Mesenchymal stem cell (in vitro differentiated cells and primary cell): Measurements from ENCODE around the gene TCF7L1.

Experiments
- DNase-seq: peaks from one replicate; pipeline ENCODE4 v3.0.0-alpha.2; 2013
- H2AFZ ChIP-seq: one replicate; pipeline ENCODE4 v1.6.1; 2013; ENCODE audit warnings: low read depth, mild to moderate bottlenecking, control low read depth, inconsistent platforms, low read length, moderate library complexity
- H2AK5ac ChIP-seq: 2 replicates; pipeline ENCODE4 v1.6.1; 2013; ENCODE audit warnings: low read length, moderate library complexity, mild to moderate bottlenecking, inconsistent platforms; ENCODE audit not compliant: severe bottlenecking
- H2BK120ac ChIP-seq: one replicate; pipeline ENCODE4 v1.6.1; 2013; ENCODE audit warnings: low read depth, mild to moderate bottlenecking, inconsistent platforms, low read length, moderate library complexity
- H2BK12ac ChIP-seq, 2 experiments: one replicate each; pipeline ENCODE4 v1.6.1; 2013; ENCODE audit warnings: inconsistent platforms in 2 of 2, low read length in 2 of 2, mild to moderate bottlenecking in 2 of 2, moderate library complexity in 2 of 2, control low read depth in 1 of 2
- H2BK15ac ChIP-seq: one replicate; pipeline ENCODE4 v1.6.1; 2013; ENCODE audit warnings: mild to moderate bottlenecking, low read depth, inconsistent platforms; ENCODE audit not compliant: poor library complexity, severe bottlenecking
- H2BK5ac ChIP-seq: 2 replicates; pipeline ENCODE4 v1.6.1; 2013; ENCODE audit warnings: low read depth, mild to moderate bottlenecking, low read length, control low read depth, inconsistent platforms; ENCODE audit not compliant: poor library complexity, severe bottlenecking
- H3K14ac ChIP-seq, 2 experiments: one replicate each; pipeline ENCODE4 v1.6.1; 2013; ENCODE audit warnings: inconsistent platforms in 2 of 2, low read length in 2 of 2, control low read depth in 1 of 2, mild to moderate bottlenecking in 1 of 2, moderate library complexity in 1 of 2
- H3K18ac ChIP-seq, 2 experiments: one replicate each; pipeline ENCODE4 v1.6.1; 2013; ENCODE audit warnings: inconsistent platforms in 2 of 2, low read length in 2 of 2, control low read depth in 1 of 2, low read depth in 1 of 2, mild to moderate bottlenecking in 1 of 2
- H3K23ac ChIP-seq, 2 experiments: one replicate each; pipeline ENCODE4 v1.6.1; 2013; ENCODE audit warnings: inconsistent platforms in 2 of 2, low read length in 2 of 2, mild to moderate bottlenecking in 2 of 2, moderate library complexity in 2 of 2, control low read depth in 1 of 2
- H3K27ac ChIP-seq: 2 replicates; pipeline ENCODE4 v1.5.1; 2013; ENCODE audit warnings: mild to moderate bottlenecking, moderate library complexity, low read length, control low read depth, inconsistent platforms; ENCODE audit not compliant: poor library complexity, severe bottlenecking
- H3K27me3 ChIP-seq, 2 experiments: 2 replicates each; pipeline versions ENCODE4 v1.6.1 to v1.7.0; 2013; ENCODE audit warnings: low read length in 2 of 2, mild to moderate bottlenecking in 2 of 2, moderate library complexity in 2 of 2, control low read depth in 1 of 2, inconsistent platforms in 1 of 2; ENCODE audit not compliant: control insufficient read depth in 1 of 2, insufficient read depth in 1 of 2
- H3K36me3 ChIP-seq, 2 experiments: 2 replicates each; pipeline versions ENCODE4 v1.6.1 to v1.7.0; 2013; ENCODE audit warnings: low read length in 2 of 2, control low read depth in 1 of 2, inconsistent platforms in 1 of 2, low read depth in 1 of 2, mild to moderate bottlenecking in 1 of 2; ENCODE audit not compliant: insufficient read depth in 2 of 2, control insufficient read depth in 1 of 2
- H3K4ac ChIP-seq, 2 experiments: one replicate each; pipeline ENCODE4 v1.6.1; 2013; ENCODE audit warnings: inconsistent platforms in 2 of 2, low read length in 2 of 2, mild to moderate bottlenecking in 2 of 2, moderate library complexity in 2 of 2, control low read depth in 1 of 2, low read depth in 1 of 2
- H3K4me1 ChIP-seq: 2 replicates; pipeline ENCODE4 v1.6.1; 2013; ENCODE audit warnings: low read depth, low read length, control low read depth; ENCODE audit not compliant: control insufficient read depth, insufficient read depth
- H3K4me2 ChIP-seq: 2 replicates; pipeline ENCODE4 v1.6.1; 2013; ENCODE audit warnings: low read length, mild to moderate bottlenecking, inconsistent platforms; ENCODE audit not compliant: poor library complexity, severe bottlenecking
- H3K4me3 ChIP-seq, 2 experiments: 2 replicates each; pipeline versions ENCODE4 v1.5.1 to v1.7.0; 2013; ENCODE audit warnings: low read length in 2 of 2, mild to moderate bottlenecking in 2 of 2, control low read depth in 1 of 2, low read depth in 1 of 2; ENCODE audit not compliant: insufficient read depth in 1 of 2
- H3K79me1 ChIP-seq: replicated peaks from 2 replicates; pipeline ENCODE4 v1.6.1; 2013; ENCODE audit warnings: mild to moderate bottlenecking, control low read depth, low read length, inconsistent platforms; ENCODE audit not compliant: poor library complexity, severe bottlenecking
- H3K9ac ChIP-seq: 2 replicates; pipeline ENCODE4 v1.7.0; 2013; ENCODE audit warnings: mild to moderate bottlenecking, low read length, moderate library complexity
- H3K9me3 ChIP-seq: 2 replicates; pipeline ENCODE4 v1.7.0; 2013; ENCODE audit warnings: mild to moderate bottlenecking, low read length; ENCODE audit not compliant: control insufficient read depth
- H4K8ac ChIP-seq: one replicate; pipeline ENCODE4 v1.6.1; 2013; ENCODE audit warnings: inconsistent platforms, mild to moderate bottlenecking, low read length, moderate library complexity
- H4K91ac ChIP-seq: one replicate; pipeline ENCODE4 v1.6.1; 2013; ENCODE audit warnings: mild to moderate bottlenecking, low read length, inconsistent platforms
- WGBS: methylation state at CpG from one replicate; pipeline ENCODE4 v1.1.7; 2013; ENCODE audit warnings: mixed read lengths; 5-methylcytosine and 5-hydroxymethylcytosine counted together

Gene TCF7L1

GRCh38 chr2:85183076-85183475 lies 49.9 kb downstream of the TCF7L1 start:
- no peak overlapping the region for H4K8ac ChIP-seq
- no peak overlapping the region for H3K4me2 ChIP-seq
- H3K36me3 ChIP-seq = no peaks in the 10 kb centered on the region
- H3K27me3 ChIP-seq = no peaks in the 10 kb centered on the region
- H3K14ac ChIP-seq = no peak overlapping the region
- H2BK5ac ChIP-seq = no peak overlapping the region
- no peak overlapping the region for H3K18ac ChIP-seq
- H3K4me1 ChIP-seq = peaks cover 32% of the 10 kb centered on the region
- H3K4me3 ChIP-seq = no peak overlapping the region
- H2BK15ac ChIP-seq = no peak overlapping the region
- H3K27ac ChIP-seq = no peak overlapping the region
- peaks cover 10% of the 10 kb centered on the region for H3K79me1 ChIP-seq
- no peaks in the 10 kb centered on the region for H3K9me3 ChIP-seq
- H2BK120ac ChIP-seq = no peak overlapping the region
- no peak overlapping the region for H3K23ac ChIP-seq
- H2AK5ac ChIP-seq = no peak overlapping the region
- no peak overlapping the region for H3K9ac ChIP-seq
- no peak overlapping the region for H2AFZ ChIP-seq
- H2BK12ac ChIP-seq = no peak overlapping the region
- H4K91ac ChIP-seq = no peak overlapping the region
- no peak overlapping the region for H3K4ac ChIP-seq
- DNase-seq = no peak
- WGBS = 90% methylated on average over 3 of the region's 3 CpGs

- Histone ChIP-seq H3K27me3 (no peaks in the 10 kb centered on the region), H3K36me3 (no peaks in the 10 kb centered on the region), H2AK5ac (no peak overlapping the region), H3K27ac (no peak overlapping the region), H2BK15ac (no peak overlapping the region), H3K18ac (no peak overlapping the region), H3K4ac (no peak overlapping the region), H2AFZ (no peak overlapping the region), H3K79me1 (peaks cover 10% of the 10 kb centered on the region), H3K14ac (no peak overlapping the region), H2BK120ac (no peak overlapping the region), H3K9ac (no peak overlapping the region), H3K4me2 (no peak overlapping the region), H4K8ac (no peak overlapping the region), H2BK5ac (no peak overlapping the region), H2BK12ac (no peak overlapping the region), H3K23ac (no peak overlapping the region), H3K4me3 (no peak overlapping the region), H4K91ac (no peak overlapping the region), H3K4me1 (peaks cover 30% of the 10 kb centered on the region), H3K9me3 (no peaks in the 10 kb centered on the region)
- WGBS = over 99% methylated on average over 4 of the region's 4 CpGs
- no peak for DNase-seq
These were observed 50.3 kb downstream of the TCF7L1 start for GRCh38 chr2:85183479-85183878.

- H3K4me1 ChIP-seq = peaks cover 25% of the 10 kb centered on the region
- no peak for DNase-seq
- H4K91ac ChIP-seq = no peak overlapping the region
- H3K18ac ChIP-seq = no peak overlapping the region
- H3K14ac ChIP-seq = no peak overlapping the region
- H3K4me2 ChIP-seq = no peak overlapping the region
- no peaks in the 10 kb centered on the region for H3K27me3 ChIP-seq
- no peak overlapping the region for H2BK120ac ChIP-seq
- no peak overlapping the region for H2AFZ ChIP-seq
- H3K23ac ChIP-seq = no peak overlapping the region
- H2BK12ac ChIP-seq = no peak overlapping the region
- no peak overlapping the region for H3K9ac ChIP-seq
- H2BK15ac ChIP-seq = no peak overlapping the region
- H4K8ac ChIP-seq = no peak overlapping the region
- no peak overlapping the region for H3K4ac ChIP-seq
- WGBS = 95% methylated on average over 9 of the region's 9 CpGs
- H2BK5ac ChIP-seq = no peak overlapping the region
- H3K27ac ChIP-seq = no peak overlapping the region
- H3K79me1 ChIP-seq = peaks cover 8% of the 10 kb centered on the region
- no peak overlapping the region for H2AK5ac ChIP-seq
- H3K4me3 ChIP-seq = no peak overlapping the region
- no peaks in the 10 kb centered on the region for H3K36me3 ChIP-seq
- no peaks in the 10 kb centered on the region for H3K9me3 ChIP-seq
These were observed 51.0 kb downstream of the TCF7L1 start for GRCh38 chr2:85184231-85184630.

- Histone ChIP-seq H2BK5ac (no peak overlapping the region), H4K91ac (no peak overlapping the region), H3K79me1 (peaks cover 13% of the 10 kb centered on the region), H3K36me3 (no peaks in the 10 kb centered on the region), H4K8ac (no peak overlapping the region), H3K23ac (no peak overlapping the region), H3K4me1 (peaks cover 20% of the 10 kb centered on the region), H3K14ac (no peak overlapping the region), H2BK15ac (no peak overlapping the region), H2AK5ac (no peak overlapping the region), H3K27ac (no peak overlapping the region), H3K27me3 (no peaks in the 10 kb centered on the region), H2AFZ (no peak overlapping the region), H3K4ac (no peak overlapping the region), H2BK12ac (no peak overlapping the region), H3K4me2 (no peak overlapping the region), H3K9me3 (no peaks in the 10 kb centered on the region), H3K9ac (no peak overlapping the region), H3K18ac (no peak overlapping the region), H3K4me3 (no peak overlapping the region), H2BK120ac (no peak overlapping the region)
- no peak for DNase-seq
- WGBS = 96% methylated on average over 4 of the region's 6 CpGs
These were observed 51.8 kb downstream of the TCF7L1 start for GRCh38 chr2:85184990-85185389.
